HepG2 (cell line): ENCODE measurements around the gene FAM50A. TPM values are rescaled to one million over a fixed set of nuclear protein-coding genes. Genes with fewer than 3 reads are reported as not detected.
A peak's percentile ranks its signal among the peaks of the same experiment; 100 is the strongest.

Experiments
- ATAC-seq: fragments of 200-7000 bp; cut with Tn5 transposase; 3 replicates; pipeline ENCODE4 v1.9.1; 2020; ENCODE audit warnings: mild to moderate bottlenecking, moderate library complexity
- BruUV-seq: library from RNA; stranded (reverse); fragments of 400-500 nt; replicated peaks from 2 replicates; lab custom pipeline; 2021; lab: Mats Ljungman, UMichigan
- CTCF ChIA-PET: fragments of 300-600 bp; formaldehyde crosslinking; extraction: SDS; loops from one replicate; lab custom pipeline; 2021; ENCODE audit warnings: low total read pairs, inconsistent platforms, low intra/inter-chr PET ratio; lab: Yijun Ruan, JAX
- POLR2A ChIA-PET: fragments of 350-600 bp; sonication (Branson Sonifier 250); formaldehyde crosslinking; loops from one replicate; lab custom pipeline; 2020; ENCODE audit warnings: antibody characterized with exemption, inconsistent platforms; lab: Yijun Ruan, JAX
- DNase-seq: peaks from one replicate; pipeline ENCODE4 v3.0.0-alpha.2; 2015; ENCODE audit warnings: low spot score
- FAIRE-seq: peaks from 3 replicates; lab custom pipeline; 2011; peaks lifted over from hg19 to GRCh38; lab: Jason Lieb, UNC
- H2AFZ ChIP-seq: one replicate; pipeline ENCODE4 v1.6.1; 2011; ENCODE audit warnings: low read length, inconsistent platforms
- H3K27ac ChIP-seq: fragments of 300-600 bp; 3 replicates; pipeline ENCODE4 v1.8.0; 2011; ENCODE audit warnings: mixed run types, mild to moderate bottlenecking, mixed read lengths, low read length, inconsistent platforms; ENCODE audit not compliant: insufficient read depth; ENCODE audit errors: extremely low read length
- H3K27me3 ChIP-seq, 2 experiments: fragments of 200-600 bp in 1 of 2; 2 replicates in 1 of 2; 3 replicates in 1 of 2; pipeline versions ENCODE4 v1.6.0 to v1.8.0; 2011; ENCODE audit warnings: low read length in 2 of 2, mild to moderate bottlenecking in 2 of 2, moderate library complexity in 2 of 2, inconsistent platforms in 1 of 2; ENCODE audit not compliant: insufficient read depth in 2 of 2, control insufficient read depth in 1 of 2
- H3K36me3 ChIP-seq, 2 experiments: fragments of 200-600 bp in 1 of 2; replicated peaks in 1 of 2; 2 replicates in 1 of 2; 3 replicates in 1 of 2; pipeline versions ENCODE4 v1.5.1 to v1.8.0; 2011; ENCODE audit warnings: low read length in 2 of 2, inconsistent platforms in 1 of 2; ENCODE audit not compliant: insufficient read depth in 2 of 2, control insufficient read depth in 1 of 2
- H3K4me1 ChIP-seq: 2 replicates; pipeline ENCODE4 v1.5.1; 2012; ENCODE audit warnings: low read length, inconsistent platforms; ENCODE audit not compliant: insufficient read depth
- H3K4me2 ChIP-seq: 2 replicates; pipeline ENCODE4 v1.6.0; 2011; ENCODE audit warnings: low read depth, low read length, inconsistent platforms
- H3K4me3 ChIP-seq, 3 experiments: fragments of 200-600 bp in 1 of 3; sonication (generic), shearing (Covaris generic) in 1 of 3; replicated peaks in 1 of 3; 2 replicates each; pipeline ENCODE4 v1.5.1; 2011 to 2016; ENCODE audit warnings: low read length in 3 of 3, inconsistent platforms in 2 of 3, low read depth in 2 of 3, mild to moderate bottlenecking in 2 of 3, control low read depth in 1 of 3, mixed read lengths in 1 of 3; ENCODE audit not compliant: insufficient read depth in 1 of 3
- H3K79me2 ChIP-seq: one replicate; pipeline ENCODE4 v1.6.1; 2011; ENCODE audit warnings: low read length, inconsistent platforms; ENCODE audit not compliant: insufficient read depth
- H3K9ac ChIP-seq: 2 replicates; pipeline ENCODE4 v1.6.0; 2011; ENCODE audit warnings: mild to moderate bottlenecking, low read depth, low read length, inconsistent platforms; ENCODE audit not compliant: insufficient read depth
- H3K9me3 ChIP-seq: 2 replicates; pipeline ENCODE4 v1.5.1; 2012; ENCODE audit warnings: mild to moderate bottlenecking, low read length
- H4K20me1 ChIP-seq: 2 replicates; pipeline ENCODE4 v1.6.0; 2011; ENCODE audit warnings: inconsistent platforms, mild to moderate bottlenecking, low read length, moderate library complexity; ENCODE audit not compliant: insufficient read depth
- ADNP ChIP-seq: sonication (generic); formaldehyde crosslinking; IDR thresholded peaks from 2 replicates; pipeline ENCODE4 v1.4.0; 2020; ENCODE audit warnings: missing genetic modification reagents
- BRCA1 ChIP-seq: sonication (generic); formaldehyde crosslinking; IDR thresholded peaks from 2 replicates; pipeline ENCODE4 v1.4.0; 2020; ENCODE audit warnings: missing genetic modification reagents
- DRAP1 ChIP-seq: IDR thresholded peaks from 2 replicates; pipeline ENCODE4 v1.6.1; 2016; ENCODE audit warnings: missing genetic modification reagents, missing compliant biosample characterization
- NRL ChIP-seq: sonication (generic); formaldehyde crosslinking; IDR thresholded peaks from 2 replicates; pipeline ENCODE4 v1.5.0; 2020; ENCODE audit warnings: missing genetic modification reagents, mild to moderate bottlenecking, moderate library complexity, borderline replicate concordance
- STAT6 ChIP-seq: sonication (generic); formaldehyde crosslinking; IDR thresholded peaks from 2 replicates; pipeline ENCODE4 v1.4.0; 2020; ENCODE audit warnings: missing genetic modification reagents, mild to moderate bottlenecking, borderline replicate concordance
- ZNF205 ChIP-seq: IDR thresholded peaks from 2 replicates; pipeline ENCODE4 v1.6.1; 2018; ENCODE audit warnings: missing biosample characterization, missing genetic modification reagents
- ZNF598 ChIP-seq: sonication (generic); formaldehyde crosslinking; IDR thresholded peaks from 2 replicates; pipeline ENCODE4 v1.5.1; 2020; ENCODE audit warnings: mild to moderate bottlenecking, missing genetic modification reagents, borderline replicate concordance
- WGBS: methylation state at CpG from one replicate; pipeline ENCODE4 v1.1.6; 2017; ENCODE audit warnings: low lambda C conversion rate; 5-methylcytosine and 5-hydroxymethylcytosine counted together
- in situ Hi-C: cut with HindIII; loops from 2 replicates; pipeline ENCODE4 v1.10.0; 2017; ENCODE audit warnings: low pct_unique_long_range_greater_than_20kb; ENCODE audit not compliant: extremely low pct_ligation_motif_present
- intact Hi-C: fragments of 100-400 bp; cut with micrococcal nuclease; formaldehyde crosslinking; loops from one replicate; pipeline ENCODE4 v1.10.0; 2022; ENCODE audit not compliant: unreplicated experiment
- polyA plus RNA-seq, 8 experiments: library from polyadenylated mRNA; depleted of rRNA in 3 of 8; stranded (reverse) in 7 of 8; unstranded in 1 of 8; fragments of >200 nt; fragmentation: Illumina TruSeq in 4 of 8; extraction: Trizol in 4 of 8; gene quantifications; 2 replicates each; pipeline versions ENCODE4 v1.2.1 to v1.2.3, GENCODE V29; 2011 to 2016; ENCODE audit warnings: low read depth in 4 of 8, missing spikeins in 1 of 8, mixed read lengths in 1 of 8; ENCODE audit not compliant: insufficient read depth in 1 of 8
- total RNA-seq, 5 experiments: library from RNA; depleted of rRNA; stranded (reverse); fragments of >200 nt; fragmentation: Illumina TruSeq; extraction: Trizol; gene quantifications; 2 replicates each; pipeline ENCODE4 v1.2.3, GENCODE V29; 2016; ENCODE audit warnings: low read depth in 1 of 5

The FAM50A gene
- total and polyA plus RNA-seq, 2 of the 13 experiments (the other 11 are each of a cell fraction or from before 2014, with no cell fraction given): 30.7 to 40.7 TPM

GRCh38 chrX:154489182-154489581 lies 45.2 kb downstream of the FAM50A start (continued):
- TF ChIP-seq BRCA1 (CRISPR knock-in tag) (no peak), ADNP (CRISPR knock-in tag) (no peak)

GRCh38 chrX:154490021-154490413 lies 46.1 kb downstream of the FAM50A start:
- no peak for TF ChIP-seq STAT6 (CRISPR knock-in tag)
- no peak for TF ChIP-seq NRL
- TF ChIP-seq DRAP1: no peak
- TF ChIP-seq ZNF598 (CRISPR knock-in tag): no peak
- TF ChIP-seq ZNF205 (CRISPR knock-in tag): no peak
- Histone ChIP-seq H3K9me3 (no peaks in the 10 kb centered on the region), H3K9ac (peak overlapping the region; percentile 77), H3K79me2 (no peaks in the 10 kb centered on the region), H2AFZ (no peak overlapping the region), H3K4me2 (peak overlapping the region; percentile 76), H3K4me3 (peak overlapping the region; percentile 50 to 78 (median 68); a peak in 5 of 6 replicates), H3K27me3 (no peaks in the 10 kb centered on the region), H4K20me1 (no peaks in the 10 kb centered on the region), H3K27ac (peak overlapping the region; percentile 40), H3K4me1 (peaks cover 18% of the 10 kb centered on the region), H3K36me3 (no peaks in the 10 kb centered on the region)
- no CpG with 5 or more reads among the region's 19 CpGs for WGBS
- POLR2A ChIA-PET: interaction anchor here (0.6 to 3.0 kb wide), 26 partner anchors 8 to 121 kb away, joined by 3 to 31 read pairs (median 4); partner anchors contain the start of genes ATP6AP1, DNASE1L1, EMD and FAM3A
- intact Hi-C loops (no loop called here), in situ Hi-C loops (no loop called here)
- no TSS peak for BruUV-seq
- DNase-seq (no peak), FAIRE-seq (no peak), ATAC-seq (peak; percentile 7)
- CTCF ChIA-PET: no interaction called here
